ENCODE measurements around the gene MMP20. TPM values are rescaled to one million over a fixed set of nuclear protein-coding genes. Genes with fewer than 3 reads are reported as not detected.

Gene MMP20
- total RNA-seq, 1 experiment from 2014 or later: not detected

DNA sequence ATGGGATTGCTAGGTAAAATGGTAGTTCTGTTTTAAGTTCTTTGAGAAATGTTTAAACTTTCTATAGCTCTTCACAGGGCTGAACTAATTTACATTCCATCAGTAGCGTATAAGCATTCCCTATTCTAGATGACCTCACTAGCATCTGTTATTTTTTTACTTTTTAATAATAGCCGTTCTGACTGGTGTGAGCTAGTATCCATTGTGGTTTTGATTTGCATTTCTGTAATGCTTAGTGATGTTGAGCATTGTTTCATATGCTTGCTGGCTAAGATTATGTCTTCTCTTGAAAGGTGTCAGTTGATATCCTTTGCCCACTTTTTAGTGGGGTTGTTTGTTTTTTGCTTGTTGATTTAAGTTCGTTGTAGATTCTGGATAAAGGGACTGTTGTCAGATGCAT lies 44.5 kb upstream of the MMP20 start:
- TF ChIP-seq, protein P1, sequence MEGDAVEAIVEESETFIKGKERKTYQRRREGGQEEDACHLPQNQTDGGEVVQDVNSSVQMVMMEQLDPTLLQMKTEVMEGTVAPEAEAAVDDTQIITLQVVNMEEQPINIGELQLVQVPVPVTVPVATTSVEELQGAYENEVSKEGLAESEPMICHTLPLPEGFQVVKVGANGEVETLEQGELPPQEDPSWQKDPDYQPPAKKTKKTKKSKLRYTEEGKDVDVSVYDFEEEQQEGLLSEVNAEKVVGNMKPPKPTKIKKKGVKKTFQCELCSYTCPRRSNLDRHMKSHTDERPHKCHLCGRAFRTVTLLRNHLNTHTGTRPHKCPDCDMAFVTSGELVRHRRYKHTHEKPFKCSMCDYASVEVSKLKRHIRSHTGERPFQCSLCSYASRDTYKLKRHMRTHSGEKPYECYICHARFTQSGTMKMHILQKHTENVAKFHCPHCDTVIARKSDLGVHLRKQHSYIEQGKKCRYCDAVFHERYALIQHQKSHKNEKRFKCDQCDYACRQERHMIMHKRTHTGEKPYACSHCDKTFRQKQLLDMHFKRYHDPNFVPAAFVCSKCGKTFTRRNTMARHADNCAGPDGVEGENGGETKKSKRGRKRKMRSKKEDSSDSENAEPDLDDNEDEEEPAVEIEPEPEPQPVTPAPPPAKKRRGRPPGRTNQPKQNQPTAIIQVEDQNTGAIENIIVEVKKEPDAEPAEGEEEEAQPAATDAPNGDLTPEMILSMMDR (conservative IDR thresholded peaks at IDR 0.05): no peak
- no peak overlapping the region for H3K27ac Mint-ChIP-seq
- Histone ChIP-seq H3K4ac (ENCODE audit: low read depth, low read length) (no peak overlapping the region), H2BK12ac (ENCODE audit: insufficient read length, low read depth, low read length) (no peak overlapping the region), H3K9me3 (ENCODE audit: control insufficient read depth, low read depth, low read length) (no peaks in the 10 kb centered on the region), H3K9ac (ENCODE audit: extremely low read depth, insufficient read length, low read length) (no peak overlapping the region), H2BK20ac (ENCODE audit: low read depth, low read length, poor library complexity, severe bottlenecking) (no peak overlapping the region), H3K56ac (ENCODE audit: insufficient read length, low read depth, low read length) (no peak overlapping the region), H3K4me2 (ENCODE audit: insufficient read depth, insufficient read length, low read length) (no peak overlapping the region), H4K91ac (ENCODE audit: insufficient read length, low read depth, low read length) (no peak overlapping the region), H3K23me2 (ENCODE audit: insufficient read length, low read depth, low read length, poor library complexity, severe bottlenecking) (no peaks in the 10 kb centered on the region), H3K79me1 (ENCODE audit: insufficient read depth, low read depth, low read length, poor library complexity, severe bottlenecking) (no peaks in the 10 kb centered on the region), H4K8ac (replicated peaks; ENCODE audit: insufficient read length, low read depth, low read length) (no peak overlapping the region), H3K27ac (ENCODE audit: insufficient read length, low read depth, low read length) (no peak overlapping the region), H4K5ac (ENCODE audit: insufficient read length, low read depth, low read length) (no peak overlapping the region), H2BK120ac (ENCODE audit: low read depth, low read length, poor library complexity, severe bottlenecking) (no peak overlapping the region), H3T11ph (ENCODE audit: low read length) (no peak overlapping the region), H2BK15ac (ENCODE audit: low read depth, low read length) (no peak overlapping the region), H3K27me3 (ENCODE audit: insufficient read depth, low read length) (no peaks in the 10 kb centered on the region), H3K18ac (ENCODE audit: insufficient read length, low read depth, low read length) (no peak overlapping the region), H3K14ac (ENCODE audit: insufficient read depth, low read length) (no peak overlapping the region), H2AK5ac (ENCODE audit: insufficient read length, low read length) (no peak overlapping the region), H2AFZ (ENCODE audit: low read length) (no peak overlapping the region), H3K4me1 (ENCODE audit: insufficient read depth, low read length) (no peaks in the 10 kb centered on the region), H3K23ac (ENCODE audit: insufficient read length, low read depth, low read length) (no peak overlapping the region), H2BK5ac (ENCODE audit: insufficient read length, low read length) (no peak overlapping the region), H4K20me1 (ENCODE audit: control insufficient read depth, insufficient read depth, insufficient read length) (no peaks in the 10 kb centered on the region), H3K79me2 (ENCODE audit: insufficient read depth, low read length) (no peaks in the 10 kb centered on the region)
- H3K9me3 Mint-ChIP-seq: no peaks in the 10 kb centered on the region
- H3K27me3 Mint-ChIP-seq (ENCODE audit: low read depth): no peaks in the 10 kb centered on the region
- H3K4me3 Mint-ChIP-seq: no peak overlapping the region
- no CpG with 5 or more reads among the region's 3 CpGs for WGBS (ENCODE audit: extremely low coverage, insufficient read length, low lambda C conversion rate)
- H3K4me1 Mint-ChIP-seq: peaks cover 7 to 13% of the 10 kb centered on the region in 2 experiments
- DNase-seq: no peak
- H3K36me3 Mint-ChIP-seq (ENCODE audit: insufficient read depth in 1 of 3, low read depth in 3 of 3): no peaks in the 10 kb centered on the region

Data from H9 (cell line).